Fibroblast of lung (primary cell): Measurements from ENCODE around the gene CUL2.

ENCODE experiments used
- EZH2 ChIP-seq: IDR thresholded peaks from 2 replicates; pipeline ENCODE4 v1.5.1; 2012; ENCODE audit warnings: low read length, control low read depth, mild to moderate bottlenecking; ENCODE audit errors: missing control alignments
- TF ChIP-seq, protein P1 (sequence below), 2 donors: IDR thresholded peaks in 1 of 2; conservative IDR thresholded peaks in 1 of 2; 1 replicate in 1 of 2; 2 replicates in 1 of 2; pipeline ENCODE4 v1.5.1; 2011 to 2012; ENCODE audit warnings: low read length in 2 of 2, control low read depth in 1 of 2, inconsistent platforms in 1 of 2, low read depth in 1 of 2, mild to moderate bottlenecking in 1 of 2

DNA sequence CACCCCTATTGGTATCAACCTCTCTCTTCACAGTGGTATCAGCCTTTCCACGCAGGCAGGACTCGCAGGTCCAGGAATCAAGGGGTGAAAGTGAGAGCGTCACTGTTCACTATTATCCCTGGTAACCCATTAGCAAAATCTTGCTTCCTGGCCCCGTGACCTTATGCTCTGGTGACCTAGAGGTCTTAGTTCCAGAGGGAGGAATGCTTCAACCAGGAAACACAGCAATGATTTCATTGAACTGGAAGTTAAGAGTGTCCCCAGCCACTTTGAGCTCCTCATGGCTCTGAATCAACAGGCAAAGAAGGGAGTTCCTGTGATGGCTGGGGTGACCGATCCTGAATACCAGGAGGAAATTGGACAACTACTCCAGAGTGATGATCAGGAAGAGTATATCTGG is 90.6 kb downstream of the CUL2 start:
- TF ChIP-seq, protein P1, sequence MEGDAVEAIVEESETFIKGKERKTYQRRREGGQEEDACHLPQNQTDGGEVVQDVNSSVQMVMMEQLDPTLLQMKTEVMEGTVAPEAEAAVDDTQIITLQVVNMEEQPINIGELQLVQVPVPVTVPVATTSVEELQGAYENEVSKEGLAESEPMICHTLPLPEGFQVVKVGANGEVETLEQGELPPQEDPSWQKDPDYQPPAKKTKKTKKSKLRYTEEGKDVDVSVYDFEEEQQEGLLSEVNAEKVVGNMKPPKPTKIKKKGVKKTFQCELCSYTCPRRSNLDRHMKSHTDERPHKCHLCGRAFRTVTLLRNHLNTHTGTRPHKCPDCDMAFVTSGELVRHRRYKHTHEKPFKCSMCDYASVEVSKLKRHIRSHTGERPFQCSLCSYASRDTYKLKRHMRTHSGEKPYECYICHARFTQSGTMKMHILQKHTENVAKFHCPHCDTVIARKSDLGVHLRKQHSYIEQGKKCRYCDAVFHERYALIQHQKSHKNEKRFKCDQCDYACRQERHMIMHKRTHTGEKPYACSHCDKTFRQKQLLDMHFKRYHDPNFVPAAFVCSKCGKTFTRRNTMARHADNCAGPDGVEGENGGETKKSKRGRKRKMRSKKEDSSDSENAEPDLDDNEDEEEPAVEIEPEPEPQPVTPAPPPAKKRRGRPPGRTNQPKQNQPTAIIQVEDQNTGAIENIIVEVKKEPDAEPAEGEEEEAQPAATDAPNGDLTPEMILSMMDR (conservative IDR thresholded peaks at IDR 0.05 in 1 of 2, IDR thresholded peaks at IDR 0.05 in 1 of 2; ENCODE audit: low read depth in 1 of 2, low read length in 2 of 2) = no peak
- no peak for TF ChIP-seq EZH2
